ENCODE data around the gene TRIOBP.

Gene TRIOBP

GRCh38 chr22:37807410-37808293 is 110.8 kb downstream of the TRIOBP start, which contains the start of gene GCAT:
TSS of gene GCAT (plus strand) at chr22:37807934. CDS start at chr22:37807968, 34 bp downstream.
- Mint-ChIP-seq H3K27me3 (peaks cover 60% of the 10 kb centered on the region), H3K36me3 (ENCODE audit: insufficient read depth) (peaks cover 5% of the 10 kb centered on the region), H3K9me3 (no peaks in the 10 kb centered on the region), H3K27ac (ENCODE audit: low read depth) (no peak within 1 kb of the TSS), H3K4me1 (peaks cover 38% of the 10 kb centered on the region), H3K4me3 (peak within 1 kb of the TSS; percentile 61)
- DNase-seq (ENCODE audit: low spot score in 2 of 2) (peak; percentile 44 to 61), ATAC-seq (replicated peaks; ENCODE audit: extremely low read depth, poor library complexity, severe bottlenecking) (peak; percentile 84)

GRCh38 chr22:37808294-37808657 is 111.4 kb downstream of the TRIOBP start:
- H3K27ac Mint-ChIP-seq (ENCODE audit: low read depth), result no peak overlapping the region
- ATAC-seq (replicated peaks; ENCODE audit: extremely low read depth, poor library complexity, severe bottlenecking) (no peak), DNase-seq (ENCODE audit: low spot score in 2 of 2) (no peak)
- no peaks in the 10 kb centered on the region for H3K9me3 Mint-ChIP-seq
- H3K27me3 Mint-ChIP-seq, result peaks cover 54% of the 10 kb centered on the region
- peaks cover 31% of the 10 kb centered on the region for H3K4me1 Mint-ChIP-seq
- peak overlapping the region; percentile 61 for H3K4me3 Mint-ChIP-seq
- peaks cover 5% of the 10 kb centered on the region for H3K36me3 Mint-ChIP-seq (ENCODE audit: insufficient read depth)

DNA sequence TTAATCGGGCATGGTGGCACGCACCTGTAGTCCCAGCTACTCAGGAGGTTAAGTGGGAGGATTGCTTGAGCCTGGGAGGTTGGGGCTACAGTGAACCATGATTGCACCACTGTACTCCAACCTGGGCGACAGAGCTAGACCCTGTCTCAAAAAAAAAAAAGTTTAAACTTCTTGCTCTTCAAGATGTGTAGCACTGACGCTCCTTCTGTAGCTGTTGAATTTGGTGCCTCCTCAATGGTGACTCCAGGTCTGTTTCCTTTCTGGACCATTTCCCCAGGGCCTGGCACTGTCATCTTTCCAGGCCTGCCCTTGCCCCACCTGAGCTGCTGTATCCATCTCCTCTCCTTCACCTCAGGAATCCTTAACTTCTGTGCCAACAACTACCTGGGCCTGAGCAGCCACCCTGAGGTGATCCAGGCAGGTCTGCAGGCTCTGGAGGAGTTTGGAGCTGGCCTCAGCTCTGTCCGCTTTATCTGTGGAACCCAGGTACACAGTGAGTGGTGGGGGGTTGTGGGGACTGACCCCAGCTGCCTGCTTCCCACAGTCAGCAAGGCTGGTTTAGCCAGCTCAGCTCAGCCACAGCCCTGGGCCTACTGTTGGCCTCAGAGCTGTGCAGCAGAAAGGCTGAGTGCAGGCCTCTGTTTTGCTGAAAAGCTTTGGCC is 113.0 kb downstream of the TRIOBP start:
- Mint-ChIP-seq H3K4me3 (no peak overlapping the region), H3K27ac (ENCODE audit: low read depth) (no peak overlapping the region), H3K36me3 (ENCODE audit: insufficient read depth) (peaks cover 9% of the 10 kb centered on the region), H3K4me1 (peaks cover 24% of the 10 kb centered on the region), H3K27me3 (peaks cover 40% of the 10 kb centered on the region), H3K9me3 (no peaks in the 10 kb centered on the region)
- ATAC-seq (replicated peaks; ENCODE audit: extremely low read depth, poor library complexity, severe bottlenecking), result no peak
- no peak for DNase-seq (ENCODE audit: low spot score in 2 of 2)

DNA sequence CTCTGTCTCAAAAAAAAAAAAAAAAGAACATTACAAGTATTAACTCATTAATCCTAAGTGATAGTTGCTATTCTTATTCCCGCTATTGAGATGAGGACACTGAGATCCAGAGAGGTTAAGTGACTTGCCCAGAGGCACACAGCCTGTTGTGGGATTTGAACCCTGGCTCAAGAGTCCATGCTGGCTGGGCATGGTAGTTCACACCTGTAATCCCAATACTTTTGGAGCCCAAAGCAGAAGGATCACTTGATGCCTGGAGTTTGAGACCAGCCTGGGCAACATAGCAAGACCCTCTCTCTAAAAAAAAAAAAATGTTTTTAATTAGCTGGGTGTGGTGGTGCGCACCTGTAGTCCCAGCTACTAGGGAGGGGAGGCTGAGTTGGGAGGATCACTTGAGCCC is 115.0 kb downstream of the TRIOBP start:
- Mint-ChIP-seq H3K4me3 (no peak overlapping the region), H3K27ac (ENCODE audit: low read depth) (no peak overlapping the region), H3K9me3 (no peaks in the 10 kb centered on the region), H3K27me3 (peaks cover 31% of the 10 kb centered on the region), H3K36me3 (ENCODE audit: insufficient read depth) (peaks cover 4% of the 10 kb centered on the region), H3K4me1 (peaks cover 10% of the 10 kb centered on the region)
- DNase-seq (ENCODE audit: low spot score in 2 of 2), result no peak
- no peak for ATAC-seq (replicated peaks; ENCODE audit: extremely low read depth, poor library complexity, severe bottlenecking)

GRCh38 chr22:37812869-37813678 is 116.2 kb downstream of the TRIOBP start:
- ATAC-seq (replicated peaks; ENCODE audit: extremely low read depth, poor library complexity, severe bottlenecking) (no peak), DNase-seq (ENCODE audit: low spot score in 2 of 2) (no peak)
- H3K27me3 Mint-ChIP-seq, result peaks cover 25% of the 10 kb centered on the region
- no peaks in the 10 kb centered on the region for H3K9me3 Mint-ChIP-seq
- no peak overlapping the region for H3K4me3 Mint-ChIP-seq
- H3K4me1 Mint-ChIP-seq, result peaks cover 7% of the 10 kb centered on the region
- peaks cover 4% of the 10 kb centered on the region for H3K36me3 Mint-ChIP-seq (ENCODE audit: insufficient read depth)
- H3K27ac Mint-ChIP-seq (ENCODE audit: low read depth), result no peak overlapping the region

DNA sequence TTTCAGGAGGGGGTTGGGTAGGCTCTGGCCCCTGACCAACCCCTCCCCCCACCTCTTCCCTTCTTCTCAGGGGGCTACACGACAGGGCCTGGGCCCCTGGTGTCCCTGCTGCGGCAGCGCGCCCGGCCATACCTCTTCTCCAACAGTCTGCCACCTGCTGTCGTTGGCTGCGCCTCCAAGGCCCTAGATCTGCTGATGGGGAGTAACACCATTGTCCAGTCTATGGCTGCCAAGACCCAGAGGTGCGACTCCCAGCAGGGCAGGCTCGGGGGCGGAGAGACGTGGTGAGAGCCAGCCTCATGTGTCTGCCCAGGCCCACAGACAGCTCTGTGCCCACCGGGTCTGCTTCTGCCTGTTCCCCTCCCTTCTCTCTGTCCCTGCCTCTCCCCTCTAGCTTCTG is 118.7 kb downstream of the TRIOBP start:
- Mint-ChIP-seq H3K27ac (ENCODE audit: low read depth) (no peak overlapping the region), H3K36me3 (ENCODE audit: insufficient read depth) (peaks cover 4% of the 10 kb centered on the region), H3K4me1 (no peaks in the 10 kb centered on the region), H3K9me3 (no peaks in the 10 kb centered on the region), H3K27me3 (peaks cover 10% of the 10 kb centered on the region), H3K4me3 (no peak overlapping the region)
- ATAC-seq (replicated peaks; ENCODE audit: extremely low read depth, poor library complexity, severe bottlenecking), result no peak
- no peak for DNase-seq (ENCODE audit: low spot score in 2 of 2)

- Mint-ChIP-seq H3K4me1 (no peaks in the 10 kb centered on the region), H3K27me3 (peaks cover 12% of the 10 kb centered on the region), H3K9me3 (no peaks in the 10 kb centered on the region), H3K4me3 (no peak overlapping the region), H3K36me3 (ENCODE audit: insufficient read depth) (peaks cover 4% of the 10 kb centered on the region), H3K27ac (ENCODE audit: low read depth) (no peak overlapping the region)
- no peak for ATAC-seq (replicated peaks; ENCODE audit: extremely low read depth, poor library complexity, severe bottlenecking)
- DNase-seq (ENCODE audit: low spot score in 2 of 2), result no peak
These were observed 119.8 kb downstream of the TRIOBP start for GRCh38 chr22:37816543-37817180.

- ATAC-seq (replicated peaks; ENCODE audit: extremely low read depth, poor library complexity, severe bottlenecking), result peak; percentile 74
- Mint-ChIP-seq H3K36me3 (ENCODE audit: insufficient read depth) (peaks cover 4% of the 10 kb centered on the region), H3K4me1 (no peaks in the 10 kb centered on the region), H3K9me3 (no peaks in the 10 kb centered on the region), H3K27me3 (peaks cover 19% of the 10 kb centered on the region), H3K4me3 (peak overlapping the region; percentile 52), H3K27ac (ENCODE audit: low read depth) (no peak overlapping the region)
- peak; percentile 61 to 78 for DNase-seq (ENCODE audit: low spot score in 2 of 2)
These were observed 121.0 kb downstream of the TRIOBP start for GRCh38 chr22:37817705-37818408.

GRCh38 chr22:37818409-37819104 is 121.7 kb downstream of the TRIOBP start:
- peak; percentile 41 to 49 for DNase-seq (ENCODE audit: low spot score in 2 of 2)
- ATAC-seq (replicated peaks; ENCODE audit: extremely low read depth, poor library complexity, severe bottlenecking), result peak; percentile 70
- H3K4me1 Mint-ChIP-seq, result no peaks in the 10 kb centered on the region
- H3K27me3 Mint-ChIP-seq, result peaks cover 19% of the 10 kb centered on the region
- no peak overlapping the region for H3K27ac Mint-ChIP-seq (ENCODE audit: low read depth)
- H3K9me3 Mint-ChIP-seq, result no peaks in the 10 kb centered on the region
- H3K36me3 Mint-ChIP-seq (ENCODE audit: insufficient read depth), result peaks cover 4% of the 10 kb centered on the region
- peak overlapping the region; percentile 36 for H3K4me3 Mint-ChIP-seq

DNA sequence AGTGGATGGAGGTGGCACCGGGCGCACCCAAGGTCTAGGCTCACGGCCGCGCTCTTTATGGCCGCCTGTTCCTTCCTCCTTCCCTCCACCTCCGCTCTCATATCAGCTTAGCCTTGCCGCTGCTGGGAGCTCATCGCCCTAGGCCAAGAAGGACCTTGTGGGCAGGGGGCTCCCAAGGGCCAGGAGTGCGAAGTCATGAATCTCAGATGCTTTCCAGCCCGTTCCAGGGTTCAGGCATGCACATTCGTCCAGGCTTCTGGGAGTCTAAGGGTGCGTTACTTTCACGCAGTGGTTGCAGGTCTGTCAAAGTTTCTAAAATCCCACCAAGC is 122.2 kb downstream of the TRIOBP start:
- DNase-seq (ENCODE audit: low spot score in 2 of 2) (no peak), ATAC-seq (replicated peaks; ENCODE audit: extremely low read depth, poor library complexity, severe bottlenecking) (no peak)
- H3K27me3 Mint-ChIP-seq, result peaks cover 19% of the 10 kb centered on the region
- H3K4me3 Mint-ChIP-seq, result peak overlapping the region; percentile 36
- peaks cover 4% of the 10 kb centered on the region for H3K36me3 Mint-ChIP-seq (ENCODE audit: insufficient read depth)
- H3K27ac Mint-ChIP-seq (ENCODE audit: low read depth), result no peak overlapping the region
- no peaks in the 10 kb centered on the region for H3K4me1 Mint-ChIP-seq
- no peaks in the 10 kb centered on the region for H3K9me3 Mint-ChIP-seq

DNA sequence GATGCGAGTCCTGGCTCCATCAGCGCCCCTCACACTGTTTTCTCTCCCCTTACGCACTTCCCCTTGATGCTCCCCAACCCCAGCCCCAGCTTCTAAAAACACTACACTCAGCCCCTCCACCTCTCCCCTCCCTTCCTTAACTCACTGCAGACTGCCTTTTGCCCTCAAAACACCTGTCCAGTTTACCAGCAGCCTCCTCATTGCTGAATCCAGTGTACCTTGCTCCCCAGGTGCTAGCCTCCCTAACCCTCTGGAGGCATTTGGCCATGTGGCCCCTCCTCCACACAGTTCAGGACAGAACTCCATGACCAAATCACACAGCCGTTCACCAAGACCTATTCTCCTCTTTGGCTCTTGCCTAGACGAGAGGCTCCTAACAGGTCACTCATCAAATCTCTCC is 123.5 kb downstream of the TRIOBP start:
- ATAC-seq (replicated peaks; ENCODE audit: extremely low read depth, poor library complexity, severe bottlenecking), result no peak
- H3K9me3 Mint-ChIP-seq, result no peaks in the 10 kb centered on the region
- no peaks in the 10 kb centered on the region for H3K4me1 Mint-ChIP-seq
- H3K27ac Mint-ChIP-seq (ENCODE audit: low read depth), result no peak overlapping the region
- no peaks in the 10 kb centered on the region for H3K36me3 Mint-ChIP-seq (ENCODE audit: insufficient read depth)
- H3K27me3 Mint-ChIP-seq, result peaks cover 19% of the 10 kb centered on the region
- no peak overlapping the region for H3K4me3 Mint-ChIP-seq
- DNase-seq (ENCODE audit: low spot score in 2 of 2), result no peak

Data from central memory CD8-positive, alpha-beta T cell (primary cell).